CD4-positive, alpha-beta T cell treated with Interleukin-10 for 1 hour (primary cell): ENCODE results near the gene KAT7.

ENCODE experiments used
- DNase-seq: peaks from one replicate; pipeline ENCODE4 v3.0.0-alpha.2; 2020

The KAT7 gene

DNA sequence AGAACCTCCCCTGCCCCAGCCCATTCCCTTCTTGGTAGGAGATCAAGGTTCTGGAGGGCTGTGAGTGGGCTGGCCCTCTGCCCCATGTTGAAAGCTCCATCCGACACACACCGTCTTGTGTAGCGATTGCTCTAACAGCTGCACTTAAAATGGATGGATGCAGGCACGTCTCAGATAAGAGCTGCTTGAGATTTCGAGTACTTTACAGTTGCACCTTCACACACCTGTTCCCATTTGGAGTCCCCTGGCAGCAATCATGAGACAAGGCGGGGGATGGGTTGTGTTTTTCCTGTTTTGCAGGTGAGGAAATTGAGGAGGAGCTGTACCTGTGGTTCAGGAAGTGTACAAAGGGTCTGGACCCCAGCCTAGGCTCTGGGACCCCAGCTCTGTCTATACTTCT, 85.0 kb downstream of the KAT7 start:
- no peak for DNase-seq

DNA sequence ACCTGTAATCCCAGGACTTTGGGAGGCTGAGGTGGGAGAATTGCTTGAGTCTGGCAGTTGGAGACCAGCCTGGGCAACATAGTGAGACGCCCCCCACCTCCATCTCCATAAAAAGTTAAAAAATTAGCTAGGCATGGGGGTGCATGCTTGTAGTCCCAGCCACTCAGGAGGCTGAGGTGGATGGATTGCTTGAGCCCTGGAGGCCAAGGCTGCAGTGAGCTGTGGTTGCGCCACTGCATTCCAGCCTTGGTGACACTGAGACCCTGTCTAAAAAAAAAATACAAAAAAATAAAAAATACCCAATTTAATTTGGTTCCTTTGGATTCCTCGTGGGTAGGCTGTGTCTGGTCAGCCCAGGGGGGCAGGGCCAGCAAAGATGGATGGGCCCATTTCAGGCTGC, 85.4 kb downstream of the KAT7 start:
- DNase-seq, result no peak

DNA sequence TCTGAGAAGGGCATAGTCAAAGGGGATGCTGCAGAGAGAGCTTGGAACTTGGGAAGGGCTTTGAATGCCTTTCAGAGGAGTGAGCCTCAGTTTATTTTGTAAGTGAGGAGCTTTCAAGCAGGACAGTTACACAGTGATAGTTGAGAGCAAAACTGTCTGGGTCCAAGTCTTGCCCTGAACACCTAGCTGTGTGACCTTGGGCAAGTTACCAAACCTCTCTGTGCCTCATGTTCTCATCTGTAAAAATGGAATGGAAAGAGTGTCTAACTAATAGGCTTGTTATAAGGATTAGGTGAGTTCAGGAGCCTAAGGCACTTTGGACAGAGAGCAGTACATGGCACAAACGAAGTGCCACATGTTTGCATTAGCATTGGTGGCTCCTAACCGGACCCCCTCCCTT, 86.4 kb downstream of the KAT7 start:
- no peak for DNase-seq

DNA sequence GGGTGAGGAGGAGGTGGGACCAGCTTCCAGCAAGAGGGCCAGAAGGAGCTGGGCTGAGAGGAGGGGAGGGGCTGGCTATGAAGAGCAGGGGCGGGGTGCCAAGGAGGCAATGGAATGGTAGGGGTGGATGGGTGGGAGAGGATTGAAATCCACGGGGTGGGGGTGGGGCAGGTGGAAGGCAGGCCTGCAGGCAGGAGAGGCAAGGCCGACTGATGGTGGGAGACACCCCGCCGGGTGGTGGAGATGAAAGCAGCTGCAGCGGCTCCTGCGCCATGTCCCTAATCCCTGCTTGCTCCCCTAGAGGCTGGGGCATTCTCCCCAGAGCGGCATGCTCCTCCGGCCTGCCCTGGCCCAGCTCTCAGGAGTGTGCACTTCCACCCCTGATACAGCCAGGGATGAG, 87.2 kb downstream of the KAT7 start:
- no peak for DNase-seq

DNA sequence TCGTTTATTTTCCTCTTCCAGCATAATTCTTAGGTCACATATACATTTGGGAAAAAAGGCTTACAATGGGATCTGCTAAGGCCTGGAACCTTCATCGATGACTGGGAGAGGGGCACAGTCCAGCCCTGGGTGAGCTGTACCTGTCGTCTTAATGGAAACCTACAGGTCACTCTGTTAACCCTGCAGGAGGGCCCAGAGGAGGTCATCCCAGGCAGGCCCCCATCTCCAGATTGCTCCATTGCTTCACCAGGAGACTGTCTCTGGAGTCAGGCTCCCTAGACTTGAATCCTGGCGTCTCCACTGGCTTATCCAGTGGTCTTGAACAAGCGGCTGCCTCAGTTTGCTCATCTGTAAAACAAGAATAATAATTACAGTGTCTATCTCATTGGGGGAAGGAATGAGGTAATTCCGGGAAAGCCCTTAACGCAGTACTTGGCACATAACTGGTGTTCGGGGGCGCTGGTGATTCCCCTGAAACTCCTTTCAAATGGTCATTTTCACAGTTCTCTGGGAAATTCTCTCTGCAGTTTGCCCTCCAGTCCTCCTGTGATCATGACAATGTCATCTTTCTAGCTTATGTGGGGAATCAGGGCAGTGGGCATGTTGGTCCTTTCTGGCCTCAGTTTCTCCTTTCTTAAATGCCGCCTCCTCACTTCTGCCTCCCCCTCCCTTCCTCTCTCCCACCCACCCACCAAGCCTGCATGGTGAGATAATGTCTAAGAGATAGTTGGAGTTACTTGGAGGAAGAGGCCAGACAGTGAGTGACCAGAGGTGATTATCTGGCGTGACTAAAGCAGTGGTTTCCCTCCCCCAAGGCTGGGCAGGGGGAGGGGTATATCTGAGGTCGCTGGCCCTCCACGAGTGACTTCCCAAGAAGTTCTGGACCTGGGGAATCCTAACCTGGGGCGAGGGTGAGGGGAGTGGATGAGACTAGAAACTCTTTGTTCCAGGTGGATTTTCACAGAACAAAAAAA, 90.7 kb downstream of the KAT7 start:
- no peak for DNase-seq

DNA sequence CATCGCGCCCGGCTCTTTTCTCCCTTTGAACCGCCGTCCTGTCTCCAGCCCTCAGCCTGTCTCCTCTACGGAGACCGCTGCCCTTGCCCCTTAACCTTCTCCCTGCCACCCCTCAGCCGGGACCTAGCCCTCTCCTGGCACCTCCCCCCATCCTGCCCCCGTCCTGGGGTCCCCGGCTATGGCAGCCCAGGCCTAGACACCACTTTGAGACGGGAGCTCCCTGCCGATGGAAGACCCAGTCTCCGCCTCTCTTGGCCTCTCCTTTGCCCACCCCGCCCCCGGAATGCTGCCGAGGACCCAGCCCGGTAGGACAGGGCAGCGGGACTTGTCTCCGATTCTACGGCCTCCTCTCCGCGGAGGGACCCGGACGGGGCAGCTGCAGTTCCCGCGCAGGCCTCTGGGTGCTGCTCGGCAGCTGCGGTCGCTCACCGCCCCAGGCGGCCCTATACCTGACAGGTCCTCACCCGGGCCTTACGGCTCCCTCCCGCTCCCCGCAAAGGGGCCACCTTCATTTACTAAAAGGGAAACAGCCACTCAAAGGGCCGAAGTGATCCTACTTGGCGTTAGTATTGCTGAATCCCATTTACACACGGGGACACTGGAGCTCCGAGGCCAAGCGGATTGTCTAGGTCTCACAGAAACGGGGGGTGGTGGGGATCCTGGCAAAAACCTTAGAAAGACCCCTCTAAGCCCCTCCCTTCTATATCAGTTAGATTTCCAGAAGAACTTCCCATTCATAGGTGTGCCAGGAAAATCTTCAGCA, 92.0 kb downstream of the KAT7 start:
- DNase-seq, result peak; percentile 72

DNA sequence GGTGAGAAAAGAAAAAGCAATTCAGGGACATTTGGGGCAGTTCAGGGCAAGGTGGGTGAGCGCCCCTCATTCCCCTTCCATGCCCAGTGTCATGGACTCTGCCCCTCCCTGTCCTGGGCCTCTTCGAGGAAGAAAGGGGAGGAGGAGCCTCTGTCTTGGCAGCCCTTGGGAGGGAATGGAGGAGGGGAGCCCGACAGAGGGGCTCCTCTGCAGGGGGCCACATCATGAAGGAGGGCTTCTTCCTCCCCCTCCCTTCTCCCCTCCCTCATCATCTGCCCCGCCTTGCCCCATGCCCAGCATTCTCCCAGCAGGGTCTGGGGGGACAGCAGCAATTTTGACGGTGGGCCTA, 92.5 kb downstream of the KAT7 start:
- DNase-seq, result no peak

DNA sequence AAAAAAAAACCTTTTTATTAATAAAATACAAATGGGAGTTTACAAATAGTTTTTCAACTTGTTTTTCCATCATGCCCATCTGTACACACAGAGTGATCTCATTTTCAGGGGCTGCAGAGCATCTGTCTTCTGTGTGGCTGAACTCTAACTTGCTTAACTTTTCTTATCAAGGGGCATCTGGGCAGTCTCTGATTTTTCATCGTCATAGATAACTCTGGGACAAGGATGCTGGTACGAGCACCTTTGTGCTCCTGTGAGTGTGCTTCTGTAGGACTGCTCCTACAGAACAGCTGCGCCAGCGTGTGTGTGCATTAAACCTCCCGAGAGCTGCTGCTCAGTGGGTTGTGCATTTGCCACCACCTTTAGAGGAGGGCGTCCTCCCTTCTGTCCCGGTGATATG, 94.0 kb downstream of the KAT7 start:
- DNase-seq, result no peak
